ENCODE results near the gene PGD.

GRCh38 chr1:10437052-10437451, 38.2 kb downstream of the PGD start:
- TF ChIP-seq CTCF (conservative IDR thresholded peaks at IDR 0.05) (no peak), ZFX (IDR thresholded peaks at IDR 0.05) (no peak)

Measured in C4-2B (cell line).